Non-pigmented ciliary epithelial cell (primary cell): Measurements from ENCODE around the gene DYRK1A.
A peak's percentile ranks its signal among the peaks of the same experiment; 100 is the strongest.
"Not testable (repeated sequence)": the region's sequence is repeated elsewhere in the genome, so short reads cannot be mapped to it uniquely, and the experiment has no call there.

Experiments
- DNase-seq: peaks from one replicate; pipeline ENCODE4 v3.0.0-alpha.2; 2010; ENCODE audit warnings: low read depth

Gene DYRK1A

GRCh38 chr21:37366482-37367316, at the start of gene DYRK1A:
TSS of gene DYRK1A (plus strand) at chr21:37366773. CDS start at chr21:37420375, 53,602 bp downstream.
- DNase-seq, result peak; percentile 96

GRCh38 chr21:37319551-37319950, 47.0 kb upstream of the DYRK1A start:
- no peak for DNase-seq

GRCh38 chr21:37322084-37322483, 44.5 kb upstream of the DYRK1A start:
- DNase-seq, result no peak

DNA sequence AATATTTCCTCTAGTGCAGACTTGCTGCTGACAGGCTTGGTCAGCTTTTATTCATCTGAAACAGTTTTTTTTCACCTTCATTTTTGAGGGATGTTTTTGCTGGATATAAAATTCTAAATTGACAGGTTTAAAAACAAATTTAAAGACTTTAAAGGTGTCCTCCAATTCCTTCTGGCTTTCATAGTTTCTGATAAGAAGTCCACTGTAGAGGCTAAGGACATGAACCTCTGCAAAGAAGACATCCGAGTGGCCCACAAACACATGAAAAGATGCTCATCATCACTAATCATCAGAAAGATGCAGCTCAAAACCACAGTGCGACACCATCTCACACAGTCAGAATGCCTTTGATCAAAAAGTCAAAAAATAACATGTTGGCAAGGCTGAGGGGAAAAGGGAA, 42.0 kb upstream of the DYRK1A start:
- DNase-seq, result no peak

DNA sequence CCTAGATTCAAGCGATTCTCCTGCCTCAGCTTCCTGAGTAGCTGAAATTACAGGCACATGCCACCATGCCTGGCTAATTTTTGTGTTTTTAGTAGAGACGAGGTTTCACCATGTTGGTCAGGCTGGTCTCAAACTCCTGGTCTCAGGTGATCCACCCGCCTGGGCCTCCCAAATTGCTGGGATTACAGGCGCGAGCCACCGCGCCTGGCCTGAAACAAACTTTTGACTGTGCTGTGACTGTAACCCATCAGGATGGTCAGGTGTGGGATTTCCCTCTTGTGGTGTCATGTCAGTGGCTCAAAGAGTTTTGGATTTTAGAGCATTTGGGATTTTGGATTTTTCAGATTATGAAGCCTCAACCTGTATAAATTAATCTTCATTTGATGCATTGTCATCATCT, 38.4 kb upstream of the DYRK1A start:
- not testable (repeated sequence) for DNase-seq

GRCh38 chr21:37331411-37331810, 35.2 kb upstream of the DYRK1A start:
- DNase-seq, result no peak

GRCh38 chr21:37335053-37335452, 31.5 kb upstream of the DYRK1A start:
- DNase-seq, result no peak

GRCh38 chr21:37337179-37337578, 29.4 kb upstream of the DYRK1A start:
- no peak for DNase-seq

- no peak for DNase-seq
Observed at GRCh38 chr21:37337831-37338230, 28.7 kb upstream of the DYRK1A start.

GRCh38 chr21:37338671-37339551, 27.7 kb upstream of the DYRK1A start:
- DNase-seq, result peak; percentile 86

GRCh38 chr21:37339552-37339939, 27.0 kb upstream of the DYRK1A start:
- DNase-seq, result no peak

GRCh38 chr21:37341254-37341960, 25.2 kb upstream of the DYRK1A start:
- DNase-seq, result no peak

- DNase-seq, result no peak
Observed at GRCh38 chr21:37342046-37342632, 24.4 kb upstream of the DYRK1A start.

DNA sequence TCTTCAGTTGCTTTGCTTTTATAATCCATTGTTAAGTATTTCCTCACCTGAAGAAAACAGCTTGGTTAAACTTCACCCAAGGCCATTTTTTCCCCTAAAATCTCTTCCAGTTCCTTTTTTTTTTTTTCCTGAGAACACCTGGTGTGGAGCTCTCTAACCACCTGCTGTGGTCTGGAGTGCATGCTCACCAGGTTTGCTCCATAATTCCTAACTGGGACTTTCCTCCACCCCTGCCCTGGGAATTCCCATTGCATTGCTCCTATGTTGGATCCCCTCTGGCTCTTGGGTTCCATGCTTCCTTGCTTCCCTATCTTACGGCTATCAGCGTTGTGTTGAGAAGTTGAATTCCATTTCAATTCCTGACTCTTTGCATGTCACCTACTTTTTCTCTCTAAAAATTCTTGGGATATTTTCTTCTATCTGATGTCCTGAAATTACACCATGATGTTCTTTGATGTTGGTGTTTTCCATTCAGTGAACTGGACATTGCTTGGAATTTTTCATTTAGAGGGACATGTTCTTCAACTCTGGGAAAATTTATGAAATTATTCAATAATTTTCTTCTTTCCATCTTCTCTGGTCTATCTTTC, 19.6 kb upstream of the DYRK1A start:
- no peak for DNase-seq

- DNase-seq, result no peak
Observed at GRCh38 chr21:37348664-37349063, 17.9 kb upstream of the DYRK1A start.

DNA sequence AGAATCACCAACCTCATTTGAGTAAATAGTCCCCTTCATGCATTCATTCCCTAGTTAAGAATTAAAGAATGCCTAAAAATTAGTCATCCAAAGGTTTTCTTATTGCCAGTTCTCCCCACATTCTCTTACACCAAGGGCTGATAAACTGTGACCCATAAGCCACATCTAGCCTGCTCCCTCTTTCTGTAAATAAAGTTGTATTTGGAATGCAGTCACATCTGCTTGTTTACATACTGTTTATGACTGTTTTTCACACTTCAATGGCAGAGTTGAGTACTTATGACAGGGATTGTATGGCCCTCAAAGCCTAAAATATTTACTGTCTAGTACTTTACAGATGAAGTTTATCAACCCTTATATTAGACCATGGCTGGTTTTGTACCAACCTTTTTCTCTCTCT, 16.1 kb upstream of the DYRK1A start:
- DNase-seq, result no peak

DNA sequence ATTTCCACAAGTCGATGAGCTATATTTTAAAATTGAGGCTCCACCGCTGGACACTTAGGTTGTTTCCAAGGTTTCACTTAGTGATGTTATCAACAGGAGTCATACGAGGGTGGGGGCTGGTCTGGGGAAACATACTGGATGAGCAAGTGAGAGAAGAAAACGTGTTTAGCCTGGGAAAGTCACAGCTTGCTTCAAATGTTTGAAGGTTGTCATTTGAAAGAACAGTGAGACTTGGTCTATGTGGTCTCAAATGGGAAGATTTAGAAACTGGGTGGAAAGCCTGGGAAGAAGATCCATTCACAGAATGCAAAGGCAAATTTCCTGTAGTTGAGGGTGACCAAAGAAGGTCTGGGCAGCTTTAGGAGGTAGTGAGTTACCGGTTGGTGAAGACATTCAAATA, 9.9 kb upstream of the DYRK1A start:
- DNase-seq, result no peak

GRCh38 chr21:37357691-37358090, 8.9 kb upstream of the DYRK1A start:
- no peak for DNase-seq

GRCh38 chr21:37358397-37358796, 8.2 kb upstream of the DYRK1A start:
- no peak for DNase-seq

DNA sequence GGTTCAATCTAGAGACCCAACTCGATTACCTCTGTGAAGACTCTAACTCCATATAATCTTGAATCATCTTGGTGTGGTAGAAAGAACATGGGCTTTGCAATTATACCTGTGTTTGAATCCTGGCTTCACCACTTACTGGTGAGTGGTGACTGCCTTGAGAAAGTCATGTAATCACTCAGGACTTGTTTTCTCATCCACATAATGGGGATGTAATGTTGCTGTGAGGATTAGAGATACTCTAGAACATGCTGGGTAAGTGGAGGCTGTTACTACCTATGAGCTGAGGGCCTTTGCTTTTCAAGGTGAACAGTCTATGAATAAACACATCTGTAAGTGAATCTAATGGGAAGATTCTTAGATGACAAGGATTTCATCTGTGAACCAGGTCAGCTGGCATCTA, 2.6 kb upstream of the DYRK1A start:
- no peak for DNase-seq

GRCh38 chr21:37364722-37365121, 1.9 kb upstream of the DYRK1A start:
- no peak for DNase-seq
